Mucosa of rectum (tissue), 2 donors: ENCODE data around the gene ABCC2.
A peak's percentile ranks its signal among the peaks of the same experiment; 100 is the strongest.
"Not testable (repeated sequence)": the region's sequence is repeated elsewhere in the genome, so short reads cannot be mapped to it uniquely, and the experiment has no call there.

Experiments
- H3K27ac ChIP-seq, 2 donors: one replicate each; pipeline ENCODE4 v1.7.0; 2013; ENCODE audit warnings: inconsistent platforms in 2 of 2, low read depth in 2 of 2, low read length in 2 of 2
- H3K27me3 ChIP-seq, 2 donors: one replicate each; pipeline ENCODE4 v1.7.0; 2013; ENCODE audit warnings: low read length in 2 of 2; ENCODE audit not compliant: control insufficient read depth in 2 of 2, insufficient read depth in 2 of 2
- H3K36me3 ChIP-seq, 2 donors: one replicate each; pipeline ENCODE4 v1.7.0; 2013; ENCODE audit warnings: low read length in 2 of 2; ENCODE audit not compliant: control insufficient read depth in 2 of 2, insufficient read depth in 2 of 2
- H3K4me1 ChIP-seq, 2 donors: one replicate each; pipeline ENCODE4 v1.7.0; 2013; ENCODE audit warnings: low read length in 2 of 2, mild to moderate bottlenecking in 1 of 2; ENCODE audit not compliant: control insufficient read depth in 2 of 2, insufficient read depth in 2 of 2
- H3K4me3 ChIP-seq, 2 donors: one replicate each; pipeline ENCODE4 v1.7.0; 2013; ENCODE audit warnings: low read length in 2 of 2
- H3K9ac ChIP-seq, 2 donors: one replicate each; pipeline ENCODE4 v1.7.0; 2013; ENCODE audit warnings: low read length in 2 of 2, low read depth in 1 of 2, mild to moderate bottlenecking in 1 of 2
- H3K9me3 ChIP-seq, 2 donors: one replicate each; pipeline ENCODE4 v1.7.0; 2013; ENCODE audit warnings: low read length in 2 of 2; ENCODE audit not compliant: control insufficient read depth in 2 of 2
- donor health status: healthy.
- donor health status: Normal muscosa, but diverticular disease.

Gene ABCC2

GRCh38 chr10:99828464-99828863 lies 46.0 kb downstream of the ABCC2 start:
- Histone ChIP-seq H3K4me3 (no peak overlapping the region), H3K4me1 (no peaks in the 10 kb centered on the region), H3K9me3 (no peaks in the 10 kb centered on the region), H3K9ac (no peak overlapping the region), H3K27ac (no peak overlapping the region), H3K27me3 (no peaks in the 10 kb centered on the region), H3K36me3 (no peaks in the 10 kb centered on the region)

DNA sequence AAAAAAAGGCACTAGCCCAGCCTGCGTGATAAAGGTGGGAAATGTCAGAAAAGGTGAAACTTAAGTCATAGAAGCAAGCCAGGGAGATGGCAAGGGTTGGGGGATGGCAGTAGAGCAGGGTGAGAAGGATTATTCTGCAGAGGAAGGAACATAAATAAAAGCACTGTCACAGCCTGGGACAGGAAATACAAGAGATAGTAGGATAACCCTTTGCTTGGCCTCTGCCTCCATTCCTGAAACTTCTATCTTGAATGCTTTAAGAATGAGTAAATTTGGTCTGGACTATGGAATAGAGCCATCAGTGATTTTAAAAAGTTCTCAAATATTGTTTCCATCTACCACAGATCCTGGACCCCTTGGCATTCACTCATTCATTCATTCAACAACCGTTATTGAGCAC lies 50.0 kb downstream of the ABCC2 start:
- Histone ChIP-seq H3K36me3 (no peaks in the 10 kb centered on the region), H3K27ac (no peak overlapping the region), H3K9me3 (no peaks in the 10 kb centered on the region), H3K27me3 (no peaks in the 10 kb centered on the region), H3K9ac (no peak overlapping the region), H3K4me3 (no peak overlapping the region), H3K4me1 (no peaks in the 10 kb centered on the region)

DNA sequence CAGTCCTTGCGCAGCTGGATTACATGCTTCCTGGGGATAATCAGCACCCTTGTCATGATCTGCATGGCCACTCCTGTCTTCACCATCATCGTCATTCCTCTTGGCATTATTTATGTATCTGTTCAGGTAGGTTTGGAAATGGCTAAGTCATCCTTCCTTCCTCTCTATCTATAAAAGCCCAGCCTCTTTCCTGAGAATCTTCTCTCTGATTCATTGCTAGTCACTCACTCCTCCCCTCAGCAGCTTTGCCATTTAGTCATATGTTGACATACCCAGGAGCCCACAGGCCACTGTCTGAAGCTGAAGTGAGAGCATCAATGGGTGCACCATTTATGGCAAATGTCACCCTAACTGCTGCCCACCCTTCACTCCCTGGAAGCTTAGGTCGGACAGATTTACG lies 52.0 kb downstream of the ABCC2 start:
- H3K4me1 ChIP-seq: no peaks in the 10 kb centered on the region
- H3K4me3 ChIP-seq: no peak overlapping the region
- H3K27me3 ChIP-seq: no peaks in the 10 kb centered on the region
- H3K36me3 ChIP-seq: no peaks in the 10 kb centered on the region
- no peaks in the 10 kb centered on the region for H3K9me3 ChIP-seq
- no peak overlapping the region for H3K27ac ChIP-seq
- no peak overlapping the region for H3K9ac ChIP-seq

- Histone ChIP-seq H3K27ac (no peak overlapping the region), H3K4me3 (no peak overlapping the region), H3K9ac (no peak overlapping the region), H3K27me3 (no peaks in the 10 kb centered on the region), H3K9me3 (no peaks in the 10 kb centered on the region), H3K4me1 (no peaks in the 10 kb centered on the region), H3K36me3 (no peaks in the 10 kb centered on the region)
Measured at GRCh38 chr10:99835947-99836346, 53.5 kb downstream of the ABCC2 start.

GRCh38 chr10:99836711-99837110 lies 54.3 kb downstream of the ABCC2 start:
- Histone ChIP-seq H3K4me3 (no peak overlapping the region), H3K9me3 (no peaks in the 10 kb centered on the region), H3K27ac (no peak overlapping the region), H3K4me1 (no peaks in the 10 kb centered on the region), H3K36me3 (no peaks in the 10 kb centered on the region), H3K9ac (no peak overlapping the region), H3K27me3 (no peaks in the 10 kb centered on the region)

- H3K4me1 ChIP-seq, H3K9ac ChIP-seq, H3K27me3 ChIP-seq: not testable (repeated sequence)
Measured at GRCh38 chr10:99840859-99841258, 58.4 kb downstream of the ABCC2 start.

DNA sequence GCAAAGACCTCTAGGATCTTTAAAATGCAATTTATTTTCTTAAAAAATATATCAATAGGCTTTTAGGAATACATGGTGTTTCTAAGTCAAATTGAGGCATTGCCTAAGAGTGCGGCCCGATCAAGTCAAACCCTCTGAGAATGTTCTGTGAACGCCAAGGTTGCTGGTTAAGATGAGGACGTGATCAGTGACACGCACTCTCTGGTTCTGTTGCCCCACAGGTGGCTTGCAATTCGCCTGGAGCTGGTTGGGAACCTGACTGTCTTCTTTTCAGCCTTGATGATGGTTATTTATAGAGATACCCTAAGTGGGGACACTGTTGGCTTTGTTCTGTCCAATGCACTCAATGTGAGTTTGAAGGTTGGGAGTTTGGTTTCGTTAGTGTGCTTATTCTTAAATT lies 59.3 kb downstream of the ABCC2 start:
- no peak overlapping the region for H3K9ac ChIP-seq
- no peaks in the 10 kb centered on the region for H3K9me3 ChIP-seq
- no peaks in the 10 kb centered on the region for H3K36me3 ChIP-seq
- H3K27ac ChIP-seq: no peak overlapping the region
- peaks cover 0 to 2% of the 10 kb centered on the region in 2 donors for H3K4me1 ChIP-seq
- H3K27me3 ChIP-seq: no peaks in the 10 kb centered on the region
- H3K4me3 ChIP-seq: no peak overlapping the region

More at GRCh38 chr10:99840859-99841258, 58.4 kb downstream of the ABCC2 start:
- not testable (repeated sequence) for H3K9me3 ChIP-seq, H3K4me3 ChIP-seq, H3K36me3 ChIP-seq, H3K27ac ChIP-seq

DNA sequence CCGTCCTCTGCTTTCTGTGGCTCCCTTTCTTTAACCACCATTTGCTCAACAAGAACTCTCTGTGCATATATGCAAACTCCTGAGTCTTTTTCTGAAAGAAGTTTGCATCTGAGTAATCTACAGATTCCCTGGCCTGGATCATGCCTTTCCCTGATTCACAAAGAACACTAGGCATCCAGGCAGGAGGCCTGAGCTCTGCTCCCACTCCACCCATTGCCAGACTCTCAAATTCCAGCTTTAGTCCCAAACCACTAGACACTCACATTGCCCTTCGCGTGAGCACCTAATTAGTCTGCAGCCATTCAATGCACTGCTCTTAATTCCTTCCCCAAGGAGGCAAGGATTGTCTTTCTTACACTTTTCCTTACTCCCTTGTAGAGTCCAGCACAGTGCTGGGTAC lies 60.9 kb downstream of the ABCC2 start:
- Histone ChIP-seq H3K27ac (no peak overlapping the region), H3K27me3 (no peaks in the 10 kb centered on the region), H3K36me3 (no peaks in the 10 kb centered on the region), H3K9me3 (no peaks in the 10 kb centered on the region), H3K4me1 (peaks cover 0 to 2% of the 10 kb centered on the region in 2 donors), H3K4me3 (no peak overlapping the region), H3K9ac (no peak overlapping the region)

DNA sequence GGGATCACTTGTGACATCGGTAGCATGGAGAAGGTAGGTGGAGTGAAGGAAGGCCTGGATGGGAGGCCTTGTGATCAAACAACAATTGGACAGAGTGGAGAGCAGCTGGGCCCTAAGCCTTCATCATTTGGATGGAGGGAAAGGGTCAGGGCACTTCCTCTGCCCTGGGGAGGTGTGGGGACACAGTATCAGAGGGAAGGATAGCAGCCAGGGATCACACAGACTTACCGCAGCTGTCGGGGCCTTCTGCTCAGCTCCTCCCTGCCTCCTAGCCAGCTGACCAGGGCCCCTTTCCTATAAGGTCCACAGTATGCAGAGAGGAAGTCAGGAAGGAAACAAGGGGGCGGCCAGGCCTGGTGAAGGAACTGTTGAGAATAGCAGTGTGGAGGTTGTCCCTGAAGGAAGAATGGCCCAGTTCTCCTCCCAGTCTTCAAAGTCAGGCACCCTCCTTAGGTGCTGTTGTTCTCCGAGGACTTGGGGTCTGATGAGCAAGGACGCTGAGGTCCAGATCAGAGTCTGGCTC lies 62.1 kb downstream of the ABCC2 start:
- no peak overlapping the region for H3K9ac ChIP-seq
- no peaks in the 10 kb centered on the region for H3K27me3 ChIP-seq
- H3K27ac ChIP-seq: no peak overlapping the region
- no peak overlapping the region for H3K4me3 ChIP-seq
- H3K4me1 ChIP-seq: peaks cover 3 to 5% of the 10 kb centered on the region in 2 donors
- no peaks in the 10 kb centered on the region for H3K36me3 ChIP-seq
- H3K9me3 ChIP-seq: no peaks in the 10 kb centered on the region

GRCh38 chr10:99845837-99846382 lies 63.5 kb downstream of the ABCC2 start:
- H3K9ac ChIP-seq: peak overlapping the region in 1 of 2 donors; percentile 38
- no peaks in the 10 kb centered on the region for H3K36me3 ChIP-seq
- peak overlapping the region; percentile 41 to 64 for H3K4me3 ChIP-seq
- peaks cover 5 to 12% of the 10 kb centered on the region in 2 donors for H3K4me1 ChIP-seq
- H3K9me3 ChIP-seq: no peaks in the 10 kb centered on the region
- H3K27ac ChIP-seq: no peak overlapping the region
- H3K27me3 ChIP-seq: no peaks in the 10 kb centered on the region

DNA sequence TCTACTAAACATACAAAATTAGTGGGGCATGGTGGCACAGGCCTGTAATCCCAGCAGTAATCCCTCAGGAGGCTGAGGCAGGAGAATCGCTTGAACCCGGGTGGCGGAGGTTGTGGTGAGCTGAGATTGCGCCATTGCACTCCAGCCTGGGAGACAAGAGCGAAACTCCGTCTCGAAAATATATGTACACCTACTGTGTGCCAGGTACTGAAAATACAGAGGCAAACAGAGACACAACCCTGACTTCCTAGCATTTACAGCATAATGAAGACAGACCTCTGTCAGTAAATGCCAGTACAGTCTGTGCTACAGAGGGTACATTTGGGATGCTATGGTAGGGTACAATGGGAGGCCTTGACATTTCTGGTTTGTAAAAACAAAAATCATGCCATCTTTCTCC lies 66.6 kb downstream of the ABCC2 start:
- no peak overlapping the region for H3K4me3 ChIP-seq
- peaks cover 5 to 12% of the 10 kb centered on the region in 2 donors for H3K4me1 ChIP-seq
- H3K27me3 ChIP-seq: no peaks in the 10 kb centered on the region
- no peak overlapping the region for H3K27ac ChIP-seq
- no peaks in the 10 kb centered on the region for H3K9me3 ChIP-seq
- no peaks in the 10 kb centered on the region for H3K36me3 ChIP-seq
- no peak overlapping the region for H3K9ac ChIP-seq
